ENCODE data around the gene VPS37D.

VPS37D gene

DNA sequence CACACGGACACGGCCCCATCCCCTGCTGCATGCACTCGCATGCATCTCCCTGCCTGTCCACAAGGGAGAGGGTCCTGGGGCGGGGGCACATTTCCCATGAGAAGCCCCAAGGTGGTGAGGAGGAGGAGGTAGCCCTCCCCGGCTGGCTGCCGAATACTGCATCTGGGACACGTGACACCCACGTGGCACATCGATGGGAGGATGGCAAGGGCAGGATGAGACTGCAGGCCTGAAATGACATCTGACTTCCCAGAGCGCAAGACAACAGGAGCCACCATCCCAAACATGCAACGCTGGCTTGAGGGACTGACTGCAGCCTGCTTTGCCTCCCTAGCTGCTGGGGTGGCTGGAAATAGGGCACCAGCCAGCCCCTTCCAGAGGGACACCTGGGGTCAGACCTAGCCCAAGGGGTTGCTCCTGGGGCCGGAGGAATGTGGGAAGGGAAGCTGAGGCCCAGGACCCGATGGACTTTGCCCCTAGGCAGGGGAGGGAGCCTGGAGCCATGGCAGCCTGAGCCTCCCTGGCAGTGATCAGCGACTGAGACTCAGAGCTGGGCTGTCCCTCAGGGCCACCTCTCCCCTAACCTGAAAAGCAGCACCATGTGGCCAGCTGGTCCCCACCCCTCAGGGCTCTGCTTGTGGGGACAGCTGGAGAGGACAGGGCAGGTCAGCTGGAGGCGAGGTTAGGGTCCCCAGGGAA lies 31.9 kb downstream of the VPS37D start:
- TF ChIP-seq, protein P1, sequence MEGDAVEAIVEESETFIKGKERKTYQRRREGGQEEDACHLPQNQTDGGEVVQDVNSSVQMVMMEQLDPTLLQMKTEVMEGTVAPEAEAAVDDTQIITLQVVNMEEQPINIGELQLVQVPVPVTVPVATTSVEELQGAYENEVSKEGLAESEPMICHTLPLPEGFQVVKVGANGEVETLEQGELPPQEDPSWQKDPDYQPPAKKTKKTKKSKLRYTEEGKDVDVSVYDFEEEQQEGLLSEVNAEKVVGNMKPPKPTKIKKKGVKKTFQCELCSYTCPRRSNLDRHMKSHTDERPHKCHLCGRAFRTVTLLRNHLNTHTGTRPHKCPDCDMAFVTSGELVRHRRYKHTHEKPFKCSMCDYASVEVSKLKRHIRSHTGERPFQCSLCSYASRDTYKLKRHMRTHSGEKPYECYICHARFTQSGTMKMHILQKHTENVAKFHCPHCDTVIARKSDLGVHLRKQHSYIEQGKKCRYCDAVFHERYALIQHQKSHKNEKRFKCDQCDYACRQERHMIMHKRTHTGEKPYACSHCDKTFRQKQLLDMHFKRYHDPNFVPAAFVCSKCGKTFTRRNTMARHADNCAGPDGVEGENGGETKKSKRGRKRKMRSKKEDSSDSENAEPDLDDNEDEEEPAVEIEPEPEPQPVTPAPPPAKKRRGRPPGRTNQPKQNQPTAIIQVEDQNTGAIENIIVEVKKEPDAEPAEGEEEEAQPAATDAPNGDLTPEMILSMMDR (IDR thresholded peaks at IDR 0.05; ENCODE audit: low read depth, low read length) = no peak
- DNase-seq (ENCODE audit: extremely low read depth, low read depth) = no peak

DNA sequence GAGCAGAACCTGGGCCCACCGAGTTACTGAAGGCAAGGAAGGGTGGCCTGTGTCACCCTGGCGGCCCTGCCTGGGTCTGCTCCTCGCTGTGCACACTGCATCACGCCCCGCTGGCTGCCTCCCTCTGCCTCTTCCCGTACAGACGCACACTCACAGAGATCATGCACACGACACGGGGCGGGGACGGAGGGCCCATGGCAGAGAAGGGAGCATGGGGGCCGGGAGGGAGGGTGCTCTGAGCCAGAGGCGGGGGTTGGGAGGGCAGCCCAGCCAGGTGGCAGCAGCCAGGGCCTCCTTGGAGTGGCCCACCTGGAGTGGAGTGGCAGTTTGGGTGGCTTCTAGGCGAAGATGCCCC lies 32.4 kb downstream of the VPS37D start:
- TF ChIP-seq, protein P1 (IDR thresholded peaks at IDR 0.05; ENCODE audit: low read depth, low read length) = no peak
- DNase-seq (ENCODE audit: extremely low read depth, low read depth) = no peak

DNA sequence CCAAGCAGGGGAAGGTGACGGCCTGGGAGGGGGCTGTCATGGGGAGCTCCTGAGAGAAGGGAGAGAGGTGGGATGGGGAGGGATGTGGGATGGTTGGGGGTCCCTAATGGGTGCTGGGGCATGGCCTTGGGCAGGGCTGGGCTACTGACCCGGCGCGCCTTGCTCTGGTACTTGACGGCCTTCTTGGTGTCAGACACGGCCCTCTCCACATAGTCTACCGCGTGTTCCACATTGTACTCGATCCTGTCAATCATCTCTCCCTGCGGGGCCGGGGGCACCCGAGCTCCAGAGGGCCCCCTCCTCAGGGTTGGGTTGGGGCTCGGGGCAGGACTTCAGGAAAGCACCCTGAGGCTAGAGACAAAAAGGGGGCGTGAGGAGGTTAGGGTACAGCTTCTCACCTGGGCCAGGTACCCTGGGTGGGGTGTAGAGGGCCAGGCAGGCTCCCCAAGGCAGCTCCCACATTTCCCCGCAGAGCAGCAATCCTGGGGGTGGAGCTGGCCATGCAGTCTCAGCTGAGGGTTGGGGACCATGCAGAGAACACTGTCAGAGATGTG lies 33.0 kb downstream of the VPS37D start:
- no peak for DNase-seq (ENCODE audit: extremely low read depth, low read depth)
- TF ChIP-seq, protein P1 (IDR thresholded peaks at IDR 0.05; ENCODE audit: low read depth, low read length) = no peak

DNA sequence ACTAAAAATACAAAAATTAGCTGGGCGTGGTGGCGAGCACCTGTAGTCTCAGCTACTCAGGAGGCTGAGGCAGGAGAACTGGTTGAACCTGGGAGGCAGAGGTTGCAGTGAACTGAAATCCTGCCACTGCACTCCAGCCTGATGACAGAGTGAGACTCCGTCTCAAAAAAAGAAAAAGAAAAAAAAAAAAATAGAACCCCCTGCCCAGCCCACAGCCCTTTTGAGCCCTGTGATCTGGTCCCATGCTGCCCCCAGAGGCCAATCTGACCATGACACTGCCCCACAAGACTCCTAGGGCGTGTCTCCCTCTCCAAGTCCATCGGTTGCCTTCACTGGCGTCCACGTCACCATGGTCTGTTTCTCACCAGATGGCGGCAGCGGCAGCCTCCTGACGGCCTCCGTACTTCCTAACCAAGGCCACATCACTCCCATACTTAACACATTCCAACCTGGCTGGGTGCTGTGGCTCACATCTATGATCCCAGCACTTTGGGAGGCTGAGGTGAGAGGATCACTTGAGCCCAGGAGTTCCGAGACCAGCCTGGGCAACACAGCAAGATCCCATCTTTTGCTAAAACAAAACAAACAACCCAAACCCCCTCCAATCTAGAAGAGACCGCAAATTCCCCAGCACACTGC lies 33.8 kb downstream of the VPS37D start:
- DNase-seq (ENCODE audit: extremely low read depth, low read depth) = no peak

DNA sequence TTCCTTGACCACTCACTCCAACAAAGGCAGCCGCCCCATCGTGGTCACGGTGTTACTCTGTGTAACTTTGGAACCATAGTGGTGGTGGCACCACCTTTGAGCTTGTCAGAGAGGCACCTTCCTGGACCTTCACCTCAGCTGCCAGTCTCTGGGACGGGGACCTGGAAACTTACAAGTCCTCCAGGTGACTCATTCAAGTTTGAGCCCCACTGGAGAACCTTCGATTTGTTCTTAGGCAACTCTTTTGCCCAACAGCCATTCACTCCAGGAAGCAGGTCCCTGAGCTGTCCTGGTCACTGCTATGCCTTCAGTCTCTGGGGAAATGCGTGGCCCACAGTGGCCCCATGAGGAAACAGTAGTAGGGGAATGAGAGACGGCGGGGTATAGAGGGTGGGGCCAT lies 34.6 kb downstream of the VPS37D start:
- no peak for DNase-seq (ENCODE audit: extremely low read depth, low read depth)
- TF ChIP-seq, protein P1 (IDR thresholded peaks at IDR 0.05; ENCODE audit: low read depth, low read length) = no peak

More for the DNA sequence above, 33.8 kb downstream of the VPS37D start:
- TF ChIP-seq, protein P1 (IDR thresholded peaks at IDR 0.05; ENCODE audit: low read depth, low read length) = peak; percentile 55

DNA sequence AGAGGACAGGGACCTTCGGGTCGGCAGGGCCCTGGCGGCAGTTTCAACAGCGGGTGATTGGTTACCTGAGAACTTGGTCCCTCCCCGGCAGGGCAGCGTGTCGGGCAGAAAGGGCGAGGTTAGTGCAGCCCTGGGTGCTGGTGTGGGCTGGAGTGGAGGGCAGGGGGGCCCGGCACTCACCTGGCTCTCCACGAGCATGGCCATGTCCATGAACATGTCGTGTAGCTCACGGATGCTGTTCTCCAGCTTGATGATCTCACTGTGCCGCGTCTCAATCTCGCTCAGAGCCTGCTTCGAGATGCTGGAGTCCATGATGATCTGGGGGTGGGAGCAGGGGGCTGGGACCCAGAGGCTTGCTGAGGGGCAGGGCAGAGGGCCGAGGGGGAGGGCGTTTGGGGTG lies 35.0 kb downstream of the VPS37D start:
- TF ChIP-seq, protein P1 (IDR thresholded peaks at IDR 0.05; ENCODE audit: low read depth, low read length) = no peak
- no peak for DNase-seq (ENCODE audit: extremely low read depth, low read depth)

DNA sequence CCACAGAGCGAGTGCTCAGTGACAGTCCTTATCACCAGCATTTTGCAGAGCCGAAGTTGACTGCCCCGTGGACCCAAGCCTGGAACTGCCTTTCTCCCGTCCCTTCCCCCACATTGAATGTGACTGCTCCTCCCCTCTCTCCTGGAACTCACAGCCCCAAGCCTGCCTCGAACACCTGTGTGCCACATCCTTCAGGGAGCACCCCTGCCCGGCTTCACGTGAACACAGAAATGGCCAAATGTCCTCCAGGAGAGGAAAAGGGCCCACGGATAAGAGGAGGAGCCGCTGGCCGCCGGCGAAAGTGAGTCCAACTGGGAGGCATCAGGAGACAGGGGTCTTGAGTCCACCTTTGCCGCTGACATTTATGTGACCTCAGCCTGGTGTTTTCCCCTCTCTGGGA lies 35.6 kb downstream of the VPS37D start:
- DNase-seq (ENCODE audit: extremely low read depth, low read depth) = no peak
- TF ChIP-seq, protein P1 (IDR thresholded peaks at IDR 0.05; ENCODE audit: low read depth, low read length) = no peak

Measured in AG09319 (cell line).